H9 (cell line): ENCODE data around the gene MUC22. TPM values are rescaled to one million over a fixed set of nuclear protein-coding genes. Genes with fewer than 3 reads are reported as not detected.

Experiments
- DNase-seq: peaks from one replicate; pipeline ENCODE4 v3.0.0-alpha.2; 2017
- H2AFZ ChIP-seq: one replicate; pipeline ENCODE4 v1.6.1; 2013; ENCODE audit warnings: mild to moderate bottlenecking, low read length, control low read depth, moderate library complexity
- H2AK5ac ChIP-seq: 2 replicates; pipeline ENCODE4 v1.6.1; 2013; ENCODE audit warnings: low read length, control low read depth, mixed read lengths; ENCODE audit not compliant: insufficient read length
- H2BK120ac ChIP-seq: one replicate; pipeline ENCODE4 v1.6.1; 2013; ENCODE audit warnings: low read depth, mild to moderate bottlenecking, low read length, control low read depth, inconsistent platforms; ENCODE audit not compliant: poor library complexity, severe bottlenecking
- H2BK12ac ChIP-seq: 2 replicates; pipeline ENCODE4 v1.6.1; 2013; ENCODE audit warnings: low read length, control low read depth, mixed read lengths, low read depth; ENCODE audit not compliant: insufficient read length
- H2BK15ac ChIP-seq: 2 replicates; pipeline ENCODE4 v1.6.1; 2013; ENCODE audit warnings: low read depth, low read length, control low read depth
- H2BK20ac ChIP-seq: one replicate; pipeline ENCODE4 v1.6.1; 2013; ENCODE audit warnings: low read depth, mild to moderate bottlenecking, low read length, control low read depth, inconsistent platforms; ENCODE audit not compliant: poor library complexity, severe bottlenecking
- H2BK5ac ChIP-seq: 2 replicates; pipeline ENCODE4 v1.6.1; 2013; ENCODE audit warnings: low read length, control low read depth, mixed read lengths; ENCODE audit not compliant: insufficient read length
- H3K14ac ChIP-seq: 2 replicates; pipeline ENCODE4 v1.6.1; 2013; ENCODE audit warnings: low read length, control low read depth; ENCODE audit not compliant: insufficient read depth
- H3K18ac ChIP-seq: 2 replicates; pipeline ENCODE4 v1.6.1; 2013; ENCODE audit warnings: low read depth, mild to moderate bottlenecking, mixed read lengths, low read length, control low read depth; ENCODE audit not compliant: insufficient read length
- H3K23ac ChIP-seq: 2 replicates; pipeline ENCODE4 v1.6.1; 2013; ENCODE audit warnings: low read length, control low read depth, mixed read lengths, low read depth; ENCODE audit not compliant: insufficient read length
- H3K23me2 ChIP-seq: 2 replicates; pipeline ENCODE4 v1.6.1; 2013; ENCODE audit warnings: low read depth, mild to moderate bottlenecking, mixed read lengths, low read length, control low read depth; ENCODE audit not compliant: insufficient read length, poor library complexity, severe bottlenecking
- H3K27ac ChIP-seq: 2 replicates; pipeline ENCODE4 v1.5.1; 2013; ENCODE audit warnings: low read length, control low read depth, mixed read lengths, low read depth; ENCODE audit not compliant: insufficient read length
- H3K27me3 ChIP-seq: 2 replicates; pipeline ENCODE4 v1.6.1; 2013; ENCODE audit warnings: low read length, control low read depth, inconsistent platforms; ENCODE audit not compliant: insufficient read depth
- H3K4ac ChIP-seq: 2 replicates; pipeline ENCODE4 v1.6.1; 2013; ENCODE audit warnings: low read depth, mild to moderate bottlenecking, control low read depth, inconsistent platforms, low read length, moderate library complexity
- H3K4me1 ChIP-seq: 2 replicates; pipeline ENCODE4 v1.6.1; 2013; ENCODE audit warnings: low read length, control low read depth, inconsistent platforms; ENCODE audit not compliant: insufficient read depth
- H3K4me2 ChIP-seq: 2 replicates; pipeline ENCODE4 v1.6.1; 2013; ENCODE audit warnings: low read length, control low read depth, mixed read lengths; ENCODE audit not compliant: insufficient read length, insufficient read depth
- H3K56ac ChIP-seq: 2 replicates; pipeline ENCODE4 v1.6.1; 2013; ENCODE audit warnings: low read depth, mild to moderate bottlenecking, mixed read lengths, low read length, control low read depth; ENCODE audit not compliant: insufficient read length
- H3K79me1 ChIP-seq: 2 replicates; pipeline ENCODE4 v1.6.1; 2013; ENCODE audit warnings: low read depth, mild to moderate bottlenecking, moderate library complexity, low read length, control low read depth, inconsistent platforms; ENCODE audit not compliant: insufficient read depth, poor library complexity, severe bottlenecking
- H3K79me2 ChIP-seq: 2 replicates; pipeline ENCODE4 v1.6.1; 2013; ENCODE audit warnings: low read length, control low read depth, inconsistent platforms; ENCODE audit not compliant: insufficient read depth
- H3K9ac ChIP-seq: 2 replicates; pipeline ENCODE4 v1.6.1; 2013; ENCODE audit warnings: low read length, control low read depth, mixed read lengths; ENCODE audit not compliant: insufficient read length; ENCODE audit errors: extremely low read depth
- H3K9me3 ChIP-seq: one replicate; pipeline ENCODE4 v1.6.1; 2013; ENCODE audit warnings: low read depth, low read length, inconsistent platforms; ENCODE audit not compliant: control insufficient read depth
- H3T11ph ChIP-seq: one replicate; pipeline ENCODE4 v1.6.1; 2013; ENCODE audit warnings: mild to moderate bottlenecking, low read length, control low read depth, inconsistent platforms
- H4K20me1 ChIP-seq: one replicate; pipeline ENCODE4 v1.6.1; 2013; ENCODE audit not compliant: control insufficient read depth, insufficient read length, insufficient read depth
- H4K5ac ChIP-seq: 2 replicates; pipeline ENCODE4 v1.6.1; 2013; ENCODE audit warnings: low read depth, mild to moderate bottlenecking, mixed read lengths, low read length, control low read depth; ENCODE audit not compliant: insufficient read length
- H4K8ac ChIP-seq: replicated peaks from 2 replicates; pipeline ENCODE4 v1.6.1; 2013; ENCODE audit warnings: low read length, control low read depth, mixed read lengths, low read depth; ENCODE audit not compliant: insufficient read length
- H4K91ac ChIP-seq: 2 replicates; pipeline ENCODE4 v1.6.1; 2013; ENCODE audit warnings: low read depth, mild to moderate bottlenecking, moderate library complexity, mixed read lengths, low read length, control low read depth; ENCODE audit not compliant: insufficient read length
- H3K27ac Mint-ChIP-seq, 3 experiments: 2 replicates in 2 of 3; 3 replicates in 1 of 3; pipeline ENCODE4 v1.8.0; 2020 to 2021; ENCODE audit warnings: mixed read lengths in 3 of 3, mild to moderate bottlenecking in 1 of 3, moderate library complexity in 1 of 3
- H3K27me3 Mint-ChIP-seq: 2 replicates; pipeline ENCODE4 v1.8.0; 2021; ENCODE audit warnings: low read depth, mild to moderate bottlenecking, moderate library complexity, mixed read lengths
- H3K36me3 Mint-ChIP-seq, 3 experiments: 2 replicates in 2 of 3; 3 replicates in 1 of 3; pipeline ENCODE4 v1.8.0; 2020 to 2021; ENCODE audit warnings: low read depth in 3 of 3, mixed read lengths in 3 of 3; ENCODE audit not compliant: insufficient read depth in 1 of 3
- H3K4me1 Mint-ChIP-seq, 2 experiments: 2 replicates each; pipeline ENCODE4 v1.8.0; 2020; ENCODE audit warnings: mixed read lengths in 2 of 2
- H3K4me3 Mint-ChIP-seq, 2 experiments: 2 replicates in 1 of 2; 3 replicates in 1 of 2; pipeline ENCODE4 v1.8.0; 2020 to 2021; ENCODE audit warnings: mild to moderate bottlenecking in 2 of 2, mixed read lengths in 2 of 2, moderate library complexity in 1 of 2
- H3K9me3 Mint-ChIP-seq, 2 experiments: 2 replicates in 1 of 2; 3 replicates in 1 of 2; pipeline ENCODE4 v1.8.0; 2020; ENCODE audit warnings: mild to moderate bottlenecking in 2 of 2, mixed read lengths in 2 of 2, moderate library complexity in 1 of 2
- WGBS: extraction: QIAGEN DNeasy Blood & Tissue Kit; methylation state at CpG from one replicate; pipeline ENCODE4 v1.1.7; 2013; ENCODE audit warnings: missing lambda C conversion rate, low lambda C conversion rate, mixed read lengths; ENCODE audit not compliant: insufficient read length; ENCODE audit errors: extremely low coverage; 5-methylcytosine and 5-hydroxymethylcytosine counted together
- total RNA-seq: library from RNA; stranded (reverse); gene quantifications from 2 replicates; pipeline ENCODE4 v1.2.1, GENCODE V29; 2021
- TF ChIP-seq, protein P1 (sequence below): fragments of 200-600 bp; sonication (generic); conservative IDR thresholded peaks from 3 replicates; pipeline ENCODE4 v1.8.0; 2021; ENCODE audit warnings: antibody characterized with exemption, mild to moderate bottlenecking

Gene MUC22
- total RNA-seq, 1 experiment from 2014 or later: not detected

DNA sequence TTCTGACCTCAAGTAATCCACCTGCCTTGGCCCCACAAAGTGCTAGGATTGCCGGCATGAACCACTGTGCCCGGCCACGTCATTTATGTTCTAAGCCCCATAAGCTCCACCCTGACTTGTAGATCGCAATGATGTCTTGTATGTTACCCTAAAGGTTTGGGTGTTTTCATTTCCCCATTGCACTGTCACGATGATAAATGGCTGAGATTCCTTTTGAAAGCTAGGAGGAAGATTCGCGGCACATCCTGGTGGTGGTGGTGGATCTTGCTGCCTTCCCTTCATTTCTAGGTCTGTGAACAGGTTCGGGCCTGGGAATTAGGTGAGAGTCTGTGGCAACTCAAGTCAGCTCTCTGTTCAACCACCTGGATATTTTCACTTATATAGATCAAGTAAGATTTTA, 28.3 kb downstream of the MUC22 start:
- no peaks in the 10 kb centered on the region for H3K27me3 ChIP-seq
- Mint-ChIP-seq H3K27ac (no peak overlapping the region), H3K27me3 (peaks cover 5% of the 10 kb centered on the region), H3K4me1 (peaks cover 2 to 5% of the 10 kb centered on the region in 2 experiments; a peak in 3 of 4 replicates), H3K36me3 (no peaks in the 10 kb centered on the region), H3K9me3 (no peaks in the 10 kb centered on the region; a peak in 1 of 5 replicates), H3K4me3 (no peak overlapping the region)
- no peak overlapping the region for H3T11ph ChIP-seq
- no peaks in the 10 kb centered on the region for H3K79me1 ChIP-seq
- no peak overlapping the region for H3K27ac ChIP-seq
- TF ChIP-seq, protein P1, sequence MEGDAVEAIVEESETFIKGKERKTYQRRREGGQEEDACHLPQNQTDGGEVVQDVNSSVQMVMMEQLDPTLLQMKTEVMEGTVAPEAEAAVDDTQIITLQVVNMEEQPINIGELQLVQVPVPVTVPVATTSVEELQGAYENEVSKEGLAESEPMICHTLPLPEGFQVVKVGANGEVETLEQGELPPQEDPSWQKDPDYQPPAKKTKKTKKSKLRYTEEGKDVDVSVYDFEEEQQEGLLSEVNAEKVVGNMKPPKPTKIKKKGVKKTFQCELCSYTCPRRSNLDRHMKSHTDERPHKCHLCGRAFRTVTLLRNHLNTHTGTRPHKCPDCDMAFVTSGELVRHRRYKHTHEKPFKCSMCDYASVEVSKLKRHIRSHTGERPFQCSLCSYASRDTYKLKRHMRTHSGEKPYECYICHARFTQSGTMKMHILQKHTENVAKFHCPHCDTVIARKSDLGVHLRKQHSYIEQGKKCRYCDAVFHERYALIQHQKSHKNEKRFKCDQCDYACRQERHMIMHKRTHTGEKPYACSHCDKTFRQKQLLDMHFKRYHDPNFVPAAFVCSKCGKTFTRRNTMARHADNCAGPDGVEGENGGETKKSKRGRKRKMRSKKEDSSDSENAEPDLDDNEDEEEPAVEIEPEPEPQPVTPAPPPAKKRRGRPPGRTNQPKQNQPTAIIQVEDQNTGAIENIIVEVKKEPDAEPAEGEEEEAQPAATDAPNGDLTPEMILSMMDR: no peak
- H2AK5ac ChIP-seq: no peak overlapping the region
- H3K4ac ChIP-seq: no peak overlapping the region
- no peak overlapping the region for H3K23ac ChIP-seq
- no peak overlapping the region for H2BK15ac ChIP-seq
- no peak overlapping the region for H2BK20ac ChIP-seq
- no peak overlapping the region for H4K91ac ChIP-seq
- H4K8ac ChIP-seq: no peak overlapping the region
- no peak overlapping the region for H2BK120ac ChIP-seq
- no CpG with 5 or more reads among the region's 8 CpGs for WGBS
- H2BK5ac ChIP-seq: no peak overlapping the region
- no peak overlapping the region for H4K5ac ChIP-seq
- H3K9ac ChIP-seq: no peak overlapping the region
- no peak overlapping the region for H3K56ac ChIP-seq
- no peaks in the 10 kb centered on the region for H3K9me3 ChIP-seq
- no peak overlapping the region for H3K4me2 ChIP-seq
- no peaks in the 10 kb centered on the region for H3K23me2 ChIP-seq
- no peaks in the 10 kb centered on the region; the same call in 1 of the 2 replicates for H3K4me1 ChIP-seq
- H3K79me2 ChIP-seq: no peaks in the 10 kb centered on the region
- no peak for DNase-seq
- no peak overlapping the region for H3K14ac ChIP-seq
- no peaks in the 10 kb centered on the region for H4K20me1 ChIP-seq
- H3K18ac ChIP-seq: no peak overlapping the region
- no peak overlapping the region for H2AFZ ChIP-seq
- no peak overlapping the region for H2BK12ac ChIP-seq
